Subcutaneous abdominal adipose tissue (tissue), 5 donors: Measurements from ENCODE around the gene BUD23.

Experiments used
- H3K27ac ChIP-seq: one replicate; pipeline ENCODE4 v1.7.0; 2013; ENCODE audit warnings: low read depth, mild to moderate bottlenecking, inconsistent platforms, low read length, moderate library complexity
- H3K27me3 ChIP-seq, 5 donors: one replicate each; pipeline ENCODE4 v1.7.0; 2013; ENCODE audit warnings: low read length in 5 of 5, inconsistent platforms in 1 of 5; ENCODE audit not compliant: control insufficient read depth in 5 of 5, insufficient read depth in 4 of 5
- H3K36me3 ChIP-seq, 5 donors: one replicate each; pipeline ENCODE4 v1.7.0; 2013; ENCODE audit warnings: low read length in 5 of 5; ENCODE audit not compliant: control insufficient read depth in 5 of 5, insufficient read depth in 5 of 5
- H3K4me1 ChIP-seq, 5 donors: one replicate each; pipeline ENCODE4 v1.7.0; 2013; ENCODE audit warnings: low read length in 5 of 5, mild to moderate bottlenecking in 3 of 5, moderate library complexity in 1 of 5; ENCODE audit not compliant: control insufficient read depth in 5 of 5, insufficient read depth in 5 of 5
- H3K4me3 ChIP-seq, 5 donors: one replicate each; pipeline ENCODE4 v1.7.0; 2013; ENCODE audit warnings: low read length in 5 of 5, low read depth in 1 of 5
- H3K9ac ChIP-seq, 5 donors: one replicate each; pipeline ENCODE4 v1.7.0; 2013; ENCODE audit warnings: low read length in 5 of 5, mild to moderate bottlenecking in 4 of 5, moderate library complexity in 3 of 5
- H3K9me3 ChIP-seq, 5 donors: one replicate each; pipeline ENCODE4 v1.7.0; 2013; ENCODE audit warnings: low read length in 5 of 5; ENCODE audit not compliant: control insufficient read depth in 5 of 5
- donor health status: healthy.
- donor health status: healthy.
- donor health status: healthy.
- donor health status: healthy.
- donor health status: healthy.

BUD23 gene

GRCh38 chr7:73723813-73724212 is 40.4 kb downstream of the BUD23 start:
- H3K9me3 ChIP-seq = no peaks in the 10 kb centered on the region
- H3K36me3 ChIP-seq = no peaks in the 10 kb centered on the region
- no peak overlapping the region for H3K27ac ChIP-seq
- H3K4me1 ChIP-seq = peaks cover 2 to 19% (median 10%) of the 10 kb centered on the region in 5 donors
- H3K4me3 ChIP-seq = no peak overlapping the region
- no peak overlapping the region for H3K9ac ChIP-seq
- peaks cover 0 to 5% (median 0%) of the 10 kb centered on the region in 5 donors for H3K27me3 ChIP-seq

DNA sequence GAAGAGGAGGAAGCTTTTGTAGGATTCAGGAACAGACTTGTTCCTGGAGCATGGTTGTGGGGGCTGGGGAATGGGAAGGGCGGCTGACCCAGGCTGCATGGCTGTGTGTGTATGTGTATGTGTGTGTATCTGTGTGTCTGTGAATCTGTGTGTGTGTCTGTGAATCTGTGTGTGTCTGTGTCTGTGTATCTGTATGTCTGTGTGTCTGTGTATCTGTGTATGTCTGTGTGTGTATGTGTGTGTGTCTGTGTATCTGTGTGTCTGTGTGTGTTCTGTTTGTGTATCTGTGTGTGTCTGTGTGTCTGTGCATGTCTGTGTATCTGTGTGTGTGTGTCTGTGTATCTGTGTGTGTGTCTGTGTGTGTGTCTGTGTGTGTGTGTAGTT is 42.7 kb downstream of the BUD23 start:
- Histone ChIP-seq H3K27ac (no peak overlapping the region), H3K27me3 (peaks cover 0 to 5% (median 0%) of the 10 kb centered on the region in 5 donors), H3K4me3 (no peak overlapping the region), H3K9ac (no peak overlapping the region), H3K4me1 (peaks cover 0 to 8% (median 2%) of the 10 kb centered on the region in 5 donors), H3K36me3 (no peaks in the 10 kb centered on the region), H3K9me3 (no peaks in the 10 kb centered on the region)

- Histone ChIP-seq H3K4me3 (no peak overlapping the region), H3K9me3 (no peaks in the 10 kb centered on the region), H3K27me3 (peaks cover 0 to 5% (median 0%) of the 10 kb centered on the region in 5 donors)
Measured at GRCh38 chr7:73727952-73728351, 44.6 kb downstream of the BUD23 start.

DNA sequence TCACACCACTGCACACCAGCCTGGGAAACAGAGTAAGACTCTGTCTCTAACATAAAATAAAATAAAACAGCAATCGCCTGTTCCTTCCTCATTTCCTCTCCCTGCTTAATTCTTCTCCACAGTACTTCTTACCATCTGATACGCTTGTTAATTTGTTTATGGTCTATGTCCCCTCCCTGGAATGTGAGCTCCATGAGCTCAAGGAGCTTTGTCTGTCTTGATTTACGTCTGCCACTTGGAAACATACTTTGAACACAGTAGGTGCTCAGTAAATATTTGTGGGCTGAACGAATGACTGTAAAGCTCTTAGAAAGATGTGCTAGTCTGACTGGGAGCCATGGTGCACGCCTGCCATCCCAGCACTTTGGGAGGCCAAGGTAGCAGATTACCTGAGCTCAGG is 45.2 kb downstream of the BUD23 start:
- H3K4me1 ChIP-seq = no peaks in the 10 kb centered on the region
- H3K36me3 ChIP-seq = no peaks in the 10 kb centered on the region
- no peak overlapping the region for H3K9ac ChIP-seq
- peaks cover 0 to 5% (median 0%) of the 10 kb centered on the region in 5 donors for H3K27me3 ChIP-seq
- H3K9me3 ChIP-seq = no peaks in the 10 kb centered on the region
- H3K27ac ChIP-seq = no peak overlapping the region
- H3K4me3 ChIP-seq = no peak overlapping the region

More at GRCh38 chr7:73727952-73728351, 44.6 kb downstream of the BUD23 start:
- Histone ChIP-seq H3K36me3 (no peaks in the 10 kb centered on the region), H3K27ac (no peak overlapping the region), H3K4me1 (no peaks in the 10 kb centered on the region), H3K9ac (no peak overlapping the region)

GRCh38 chr7:73730485-73730884 is 47.1 kb downstream of the BUD23 start:
- Histone ChIP-seq H3K27me3 (peaks cover 0 to 5% (median 0%) of the 10 kb centered on the region in 5 donors), H3K27ac (no peak overlapping the region), H3K9ac (no peak overlapping the region), H3K36me3 (peaks cover 0 to under 1% (median 0%) of the 10 kb centered on the region in 5 donors), H3K4me3 (no peak overlapping the region), H3K9me3 (no peaks in the 10 kb centered on the region), H3K4me1 (peaks cover 2 to 10% (median 7%) of the 10 kb centered on the region in 5 donors)

DNA sequence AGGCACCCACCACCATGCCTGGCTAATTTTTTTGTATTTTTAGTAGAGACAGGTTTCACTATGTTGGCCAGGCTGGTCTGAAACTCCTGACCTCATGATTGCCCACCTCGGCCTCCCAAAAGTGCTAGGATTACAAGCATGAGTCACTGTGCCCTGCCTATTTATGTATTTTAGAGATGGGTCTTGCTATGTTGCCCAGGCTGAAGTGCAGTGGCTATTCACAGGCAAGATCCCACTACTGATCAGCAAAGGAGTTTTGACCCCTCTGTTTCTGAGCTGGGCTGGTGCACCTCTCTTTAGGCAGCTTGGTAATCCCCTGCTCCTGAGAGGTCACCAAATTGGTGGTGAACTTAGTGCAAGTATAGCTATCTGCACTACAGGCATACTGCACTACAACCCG is 49.0 kb downstream of the BUD23 start:
- peaks cover 2 to 16% (median 11%) of the 10 kb centered on the region in 5 donors for H3K4me1 ChIP-seq
- no peak overlapping the region for H3K27ac ChIP-seq
- no peak overlapping the region for H3K9ac ChIP-seq
- H3K4me3 ChIP-seq = no peak overlapping the region
- H3K9me3 ChIP-seq = no peaks in the 10 kb centered on the region
- H3K27me3 ChIP-seq = no peaks in the 10 kb centered on the region
- H3K36me3 ChIP-seq = peaks cover 0 to 19% (median 15%) of the 10 kb centered on the region in 5 donors

DNA sequence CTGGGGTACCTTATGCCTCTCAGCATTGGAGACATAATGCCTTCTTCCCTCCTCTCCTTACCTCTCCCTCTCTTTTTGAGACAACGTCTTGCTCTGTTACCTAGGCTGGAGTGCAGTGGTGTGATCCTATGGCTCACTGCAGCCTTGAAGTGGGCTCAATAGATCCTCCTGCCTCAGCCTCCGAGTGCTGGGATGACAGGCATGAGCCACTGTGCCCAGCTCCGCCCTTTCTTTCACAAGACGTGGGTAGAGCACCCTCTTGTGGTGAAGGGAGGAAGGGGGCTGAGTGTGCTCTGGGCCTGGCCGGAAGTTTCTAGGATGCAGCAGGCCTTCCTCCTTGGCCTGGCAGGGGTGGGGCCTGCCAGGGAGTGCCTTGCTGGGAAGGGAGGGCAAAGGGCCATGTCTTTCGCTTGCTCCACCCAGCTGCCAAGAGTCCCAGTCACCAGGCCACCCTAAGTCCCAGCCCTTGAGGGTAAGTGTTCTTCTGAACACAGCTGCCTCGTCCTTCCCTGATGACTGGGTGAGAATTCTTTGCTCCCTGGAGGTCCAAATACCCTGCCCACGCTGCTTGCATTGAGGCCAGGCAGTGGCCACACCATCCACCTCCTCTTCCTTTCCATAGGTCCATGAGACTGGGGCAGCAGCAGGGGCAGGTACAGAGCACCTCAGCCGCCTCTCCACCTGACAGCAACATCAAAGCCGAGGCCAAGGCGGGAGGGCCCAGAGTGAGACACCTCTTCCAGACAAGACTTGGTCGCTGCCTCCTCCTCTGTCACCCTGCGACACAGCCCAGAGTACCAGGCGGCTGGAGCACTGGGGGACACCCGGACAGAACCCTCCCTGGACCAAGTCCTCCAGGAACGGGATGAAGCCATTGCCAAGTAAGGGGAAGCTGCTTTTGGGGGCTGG is 51.5 kb downstream of the BUD23 start:
- H3K9ac ChIP-seq = peak overlapping the region in 3 of 5 donors; percentile 13 to 51 (median 45)
- H3K27ac ChIP-seq = peak overlapping the region; percentile 50
- no peaks in the 10 kb centered on the region for H3K27me3 ChIP-seq
- no peaks in the 10 kb centered on the region for H3K9me3 ChIP-seq
- H3K4me3 ChIP-seq = no peak overlapping the region
- H3K4me1 ChIP-seq = peaks cover 4 to 35% (median 27%) of the 10 kb centered on the region in 5 donors
- H3K36me3 ChIP-seq = peaks cover 0 to 21% (median 16%) of the 10 kb centered on the region in 5 donors

DNA sequence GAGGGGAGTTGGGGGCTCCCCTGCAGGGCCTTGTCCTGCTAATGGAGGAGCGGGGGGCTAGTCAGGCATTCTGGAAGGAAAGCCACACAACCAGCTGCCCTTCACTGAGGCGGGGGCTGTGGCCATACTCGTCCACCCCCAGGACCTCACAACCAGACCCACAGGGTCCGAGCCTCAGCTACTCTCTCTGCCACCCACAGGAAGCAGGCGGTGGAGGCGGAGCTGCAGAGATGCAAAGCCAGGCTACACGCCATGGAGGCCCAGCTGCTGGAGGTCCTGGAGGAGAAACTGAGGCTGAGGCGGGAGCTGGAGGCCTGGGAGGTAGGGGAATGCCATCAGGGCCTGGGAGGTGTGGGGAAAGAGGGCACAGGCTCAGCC is 52.1 kb downstream of the BUD23 start:
- no peak overlapping the region for H3K9ac ChIP-seq
- no peak overlapping the region for H3K4me3 ChIP-seq
- no peaks in the 10 kb centered on the region for H3K9me3 ChIP-seq

DNA sequence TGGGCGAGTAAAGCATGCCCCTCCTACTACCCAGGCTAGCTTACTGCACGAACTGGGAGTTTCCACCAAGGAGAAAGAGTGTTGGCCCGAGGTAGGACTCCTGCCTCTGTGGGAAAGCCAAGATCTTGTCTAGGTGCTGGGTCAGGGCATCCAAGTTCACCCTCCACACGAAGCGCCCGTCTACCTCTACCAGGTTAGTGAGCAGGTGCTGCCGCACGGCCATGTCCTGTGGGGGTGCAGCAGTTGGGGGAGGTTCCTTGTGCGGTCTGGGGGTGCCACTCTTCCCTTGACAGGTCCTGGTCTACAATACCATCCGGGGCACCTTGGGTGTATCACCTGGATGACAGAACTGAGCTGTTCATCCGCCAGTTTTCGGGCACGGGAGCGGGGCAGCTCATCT is 53.5 kb downstream of the BUD23 start:
- peaks cover 0 to 21% (median 16%) of the 10 kb centered on the region in 5 donors for H3K36me3 ChIP-seq
- no peak overlapping the region for H3K9ac ChIP-seq
- no peak overlapping the region for H3K4me3 ChIP-seq
- no peaks in the 10 kb centered on the region for H3K9me3 ChIP-seq
- no peak overlapping the region for H3K27ac ChIP-seq
- peaks cover 4 to 35% (median 27%) of the 10 kb centered on the region in 5 donors for H3K4me1 ChIP-seq
- H3K27me3 ChIP-seq = no peaks in the 10 kb centered on the region

More for the DNA sequence above, 52.1 kb downstream of the BUD23 start:
- Histone ChIP-seq H3K27me3 (no peaks in the 10 kb centered on the region), H3K27ac (no peak overlapping the region), H3K4me1 (peaks cover 4 to 35% (median 27%) of the 10 kb centered on the region in 5 donors), H3K36me3 (peaks cover 0 to 21% (median 16%) of the 10 kb centered on the region in 5 donors)

DNA sequence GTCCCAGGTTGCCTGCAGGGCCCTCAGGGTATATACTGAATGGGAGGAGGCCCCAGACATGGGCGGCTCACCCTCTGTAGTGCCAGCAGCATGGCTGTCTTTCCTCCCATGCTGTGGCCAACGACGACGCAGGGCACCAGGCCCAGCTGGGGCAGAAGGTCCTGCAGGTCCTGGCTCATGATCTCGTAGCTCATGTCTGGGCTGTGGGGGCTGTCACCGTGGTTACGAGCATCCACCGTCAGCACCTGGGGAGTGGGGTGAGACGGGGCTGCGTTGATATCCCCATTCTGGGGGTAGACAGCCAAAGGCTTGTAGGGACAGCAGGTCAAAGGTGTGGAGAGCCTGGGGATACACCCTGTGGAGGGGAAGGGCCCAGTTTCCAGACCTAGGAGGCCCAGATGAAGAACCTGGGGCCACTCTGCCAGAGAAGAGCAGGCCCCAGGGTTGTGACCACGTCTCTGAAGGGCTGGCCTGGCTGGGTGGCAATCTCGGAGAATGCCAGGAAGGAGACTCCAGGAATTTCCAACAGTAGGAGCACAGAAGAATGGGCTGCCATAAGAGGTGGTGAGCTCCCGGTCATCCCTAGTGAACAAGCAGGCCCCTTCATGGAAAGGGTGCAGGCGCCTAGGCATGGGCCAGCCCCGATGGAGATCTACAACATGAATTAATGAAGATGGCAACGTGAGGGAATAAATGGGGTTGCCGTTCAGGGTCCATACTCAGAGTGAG is 54.3 kb downstream of the BUD23 start:
- Histone ChIP-seq H3K27me3 (no peaks in the 10 kb centered on the region), H3K4me1 (peaks cover 4 to 38% (median 30%) of the 10 kb centered on the region in 5 donors), H3K36me3 (peaks cover 0 to 21% (median 16%) of the 10 kb centered on the region in 5 donors), H3K27ac (no peak overlapping the region), H3K4me3 (peak overlapping the region in 4 of 5 donors; percentile 61 to 90 (median 80)), H3K9me3 (no peaks in the 10 kb centered on the region), H3K9ac (peak overlapping the region in 2 of 5 donors; percentile 41 to 59)
